Measurements from ENCODE around the gene GPR142. TPM values are rescaled to one million over a fixed set of nuclear protein-coding genes. Genes with fewer than 3 reads are reported as not detected.
"Not testable (repeated sequence)": the region's sequence is repeated elsewhere in the genome, so short reads cannot be mapped to it uniquely, and the experiment has no call there.

The GPR142 gene
- total RNA-seq, 4 donors from 2014 or later, result not detected

DNA sequence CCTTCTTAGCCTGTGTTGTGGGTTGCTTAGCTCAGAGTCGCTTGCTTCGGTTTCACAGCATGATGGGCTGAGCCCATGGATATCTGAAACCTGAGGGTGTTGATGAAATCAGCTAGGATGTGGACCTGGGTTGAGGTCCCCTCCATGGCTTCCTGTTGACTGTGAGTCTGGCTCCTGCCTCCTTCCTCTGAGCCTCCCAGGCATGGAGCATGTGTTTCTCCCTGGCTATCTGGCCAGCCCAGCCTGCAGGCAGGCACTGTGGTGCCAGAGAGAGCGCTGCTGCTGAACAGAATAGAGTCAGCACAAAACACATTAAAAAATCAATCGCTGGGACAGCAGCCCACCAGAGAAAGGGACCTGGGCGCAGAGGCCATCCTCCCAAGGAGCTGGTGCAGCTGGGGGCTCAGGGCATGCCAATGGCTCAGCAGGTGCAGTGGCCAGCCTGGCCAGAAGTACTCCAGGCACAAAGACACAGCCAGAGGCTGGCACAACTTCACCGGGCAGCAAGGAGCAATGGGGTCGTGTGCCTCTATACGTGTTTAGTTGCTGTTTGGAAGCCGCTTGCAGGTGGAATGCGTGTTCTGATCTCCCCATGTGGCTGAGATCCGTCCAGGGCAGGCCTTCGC lies 36.3 kb downstream of the GPR142 start:
- no peak overlapping the region for H3K4me3 ChIP-seq (ENCODE audit: low read depth, poor library complexity, severe bottlenecking)
- no peak for DNase-seq (ENCODE audit: low spot score in 2 of 2)
- TF ChIP-seq POLR2A (IDR thresholded peaks at IDR 0.05), result no peak
- TF ChIP-seq, protein P1, sequence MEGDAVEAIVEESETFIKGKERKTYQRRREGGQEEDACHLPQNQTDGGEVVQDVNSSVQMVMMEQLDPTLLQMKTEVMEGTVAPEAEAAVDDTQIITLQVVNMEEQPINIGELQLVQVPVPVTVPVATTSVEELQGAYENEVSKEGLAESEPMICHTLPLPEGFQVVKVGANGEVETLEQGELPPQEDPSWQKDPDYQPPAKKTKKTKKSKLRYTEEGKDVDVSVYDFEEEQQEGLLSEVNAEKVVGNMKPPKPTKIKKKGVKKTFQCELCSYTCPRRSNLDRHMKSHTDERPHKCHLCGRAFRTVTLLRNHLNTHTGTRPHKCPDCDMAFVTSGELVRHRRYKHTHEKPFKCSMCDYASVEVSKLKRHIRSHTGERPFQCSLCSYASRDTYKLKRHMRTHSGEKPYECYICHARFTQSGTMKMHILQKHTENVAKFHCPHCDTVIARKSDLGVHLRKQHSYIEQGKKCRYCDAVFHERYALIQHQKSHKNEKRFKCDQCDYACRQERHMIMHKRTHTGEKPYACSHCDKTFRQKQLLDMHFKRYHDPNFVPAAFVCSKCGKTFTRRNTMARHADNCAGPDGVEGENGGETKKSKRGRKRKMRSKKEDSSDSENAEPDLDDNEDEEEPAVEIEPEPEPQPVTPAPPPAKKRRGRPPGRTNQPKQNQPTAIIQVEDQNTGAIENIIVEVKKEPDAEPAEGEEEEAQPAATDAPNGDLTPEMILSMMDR (IDR thresholded peaks at IDR 0.05), result no peak
- 64 to 75% methylated on average over 12 of the region's 12 CpGs for WGBS, 2 donors
- intact Hi-C loops (cut with DNase I; ENCODE audit: low total_unique reads), result no loop called here

DNA sequence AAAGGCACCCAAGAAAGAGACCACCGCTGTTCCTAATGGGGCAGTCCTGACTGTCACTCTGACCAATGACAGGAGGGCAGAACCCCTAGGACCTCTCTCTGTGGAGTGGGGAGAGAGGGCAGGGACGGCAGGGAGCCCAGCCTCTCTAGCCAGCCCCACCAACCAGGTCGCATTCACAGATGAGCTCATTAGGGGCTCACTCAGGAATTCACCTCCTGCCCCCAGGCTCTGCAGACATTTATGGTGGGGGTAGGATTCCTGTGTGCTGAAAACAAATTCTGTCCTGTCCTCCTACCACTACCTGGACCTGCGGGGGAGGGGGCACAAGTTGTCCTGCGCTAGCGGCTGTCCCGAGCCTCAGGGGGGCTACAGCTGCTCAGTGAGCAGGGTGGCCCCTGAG lies 36.9 kb downstream of the GPR142 start:
- intact Hi-C loops (cut with DNase I; ENCODE audit: low total_unique reads), result no loop called here
- no peak for DNase-seq (ENCODE audit: low spot score in 2 of 2)
- no peak overlapping the region for H3K4me3 ChIP-seq (ENCODE audit: low read depth, poor library complexity, severe bottlenecking)
- TF ChIP-seq POLR2A (IDR thresholded peaks at IDR 0.05), result no peak
- TF ChIP-seq, protein P1 (IDR thresholded peaks at IDR 0.05), result no peak
- 54 to 65% methylated on average over 7 of the region's 7 CpGs for WGBS, 2 donors

DNA sequence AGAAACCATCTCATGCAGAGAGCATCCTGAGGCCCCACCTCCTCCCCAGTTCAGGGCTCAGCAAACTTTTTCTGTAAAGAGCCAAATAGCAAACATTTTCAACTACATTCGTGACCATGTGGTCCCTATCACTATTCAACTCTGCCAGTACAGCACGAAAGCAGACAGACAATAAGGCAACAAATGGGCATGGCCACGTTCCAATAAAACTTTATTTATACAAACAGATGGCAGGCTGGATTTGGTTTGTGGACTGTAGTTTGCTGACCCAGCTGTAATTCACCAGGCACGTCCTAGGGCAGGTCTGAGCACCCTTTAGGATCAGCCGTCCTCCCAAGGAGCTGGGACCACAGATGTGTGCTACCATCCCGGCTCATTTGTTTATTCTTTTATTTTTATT lies 37.5 kb downstream of the GPR142 start:
- H3K4me3 ChIP-seq (ENCODE audit: low read depth, poor library complexity, severe bottlenecking), result no peak overlapping the region
- DNase-seq (ENCODE audit: low spot score in 2 of 2), result no peak
- 83 to 87% methylated on average over 6 of the region's 6 CpGs for WGBS, 2 donors
- intact Hi-C loops (cut with DNase I; ENCODE audit: low total_unique reads), result no loop called here
- no peak for TF ChIP-seq POLR2A (IDR thresholded peaks at IDR 0.05)
- TF ChIP-seq, protein P1 (IDR thresholded peaks at IDR 0.05), result no peak

DNA sequence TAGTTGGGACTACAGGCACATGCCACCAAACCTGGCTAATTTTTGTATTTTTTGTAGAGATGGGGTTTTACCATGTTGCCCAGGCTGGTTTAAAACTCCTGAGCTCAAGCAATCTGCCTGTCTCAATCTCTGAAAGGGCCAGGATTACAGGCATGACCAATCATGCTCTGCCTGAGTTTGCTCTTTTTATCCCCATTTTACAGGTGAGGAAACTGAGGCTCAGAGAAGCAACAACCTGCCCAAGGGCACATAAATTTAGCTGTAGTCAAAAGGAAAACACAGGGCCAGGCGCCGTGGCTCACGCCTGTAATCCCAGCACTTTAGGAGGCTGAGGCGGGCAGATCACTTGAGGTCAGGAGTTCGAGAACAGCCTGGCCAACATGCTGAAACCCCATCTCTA lies 38.0 kb downstream of the GPR142 start:
- intact Hi-C loops (cut with DNase I; ENCODE audit: low total_unique reads); DNase-seq (ENCODE audit: low spot score in 2 of 2); H3K4me3 ChIP-seq (ENCODE audit: low read depth, poor library complexity, severe bottlenecking): not testable (repeated sequence)
- 85 to 95% methylated on average over 5 of the region's 5 CpGs for WGBS, 2 donors

DNA sequence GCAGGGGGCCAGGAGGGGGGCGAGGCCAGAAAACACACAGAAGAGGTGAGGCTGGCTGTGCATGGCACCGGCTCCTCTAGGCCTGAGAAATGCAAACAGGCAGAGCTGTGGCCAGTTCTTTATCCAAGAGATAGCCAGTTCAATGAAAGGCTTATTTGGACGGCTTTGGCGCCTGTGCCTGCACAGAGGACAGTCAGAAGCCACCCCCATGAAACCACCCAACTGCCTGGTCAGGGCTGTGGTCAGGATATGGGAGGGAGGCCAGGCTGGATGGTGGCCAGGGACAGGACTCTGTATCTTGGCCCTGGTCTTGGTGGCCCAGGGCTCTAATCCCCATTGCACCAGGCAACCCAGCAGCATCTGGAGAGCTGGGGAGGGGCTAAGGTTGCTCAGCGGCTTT lies 40.1 kb downstream of the GPR142 start:
- H3K4me3 ChIP-seq (ENCODE audit: low read depth, poor library complexity, severe bottlenecking), result no peak overlapping the region
- DNase-seq (ENCODE audit: low spot score in 2 of 2), result no peak
- 75 to 83% methylated on average over 5 of the region's 5 CpGs for WGBS, 2 donors
- intact Hi-C loops (cut with DNase I; ENCODE audit: low total_unique reads), result no loop called here
- no peak for TF ChIP-seq POLR2A (IDR thresholded peaks at IDR 0.05)
- TF ChIP-seq, protein P1 (IDR thresholded peaks at IDR 0.05), result no peak

DNA sequence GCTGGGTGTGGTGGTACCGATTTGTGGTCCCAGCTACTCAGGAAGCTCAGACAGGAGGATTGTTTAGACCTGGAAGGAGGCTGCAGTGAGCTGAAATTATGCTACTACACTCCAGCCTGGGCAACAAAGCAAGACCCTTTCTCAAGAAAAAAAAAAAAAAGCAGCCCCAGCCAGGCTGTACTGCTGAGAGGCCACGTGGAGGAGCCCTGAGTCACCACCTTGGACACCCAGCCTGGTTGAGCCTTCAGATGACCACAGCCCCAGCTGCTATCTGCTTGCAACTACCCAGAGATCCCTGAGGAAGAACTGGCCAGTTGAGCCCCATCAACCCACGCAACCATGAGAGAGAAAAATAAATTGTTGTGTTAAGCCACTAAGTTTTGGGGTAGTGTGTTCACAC lies 41.0 kb downstream of the GPR142 start:
- 82% methylated on average over 3 of the region's 3 CpGs for WGBS, 2 donors
- H3K4me3 ChIP-seq (ENCODE audit: low read depth, poor library complexity, severe bottlenecking), result no peak overlapping the region
- intact Hi-C loops (cut with DNase I; ENCODE audit: low total_unique reads), result no loop called here
- TF ChIP-seq, protein P1 (IDR thresholded peaks at IDR 0.05), result no peak
- no peak for TF ChIP-seq POLR2A (IDR thresholded peaks at IDR 0.05)
- DNase-seq (ENCODE audit: low spot score in 2 of 2), result no peak

Measured in lower leg skin (tissue), 4 donors.